ENCODE measurements around the gene HELZ.
"Not testable (repeated sequence)": the region's sequence is repeated elsewhere in the genome, so short reads cannot be mapped to it uniquely, and the experiment has no call there.

Gene HELZ

DNA sequence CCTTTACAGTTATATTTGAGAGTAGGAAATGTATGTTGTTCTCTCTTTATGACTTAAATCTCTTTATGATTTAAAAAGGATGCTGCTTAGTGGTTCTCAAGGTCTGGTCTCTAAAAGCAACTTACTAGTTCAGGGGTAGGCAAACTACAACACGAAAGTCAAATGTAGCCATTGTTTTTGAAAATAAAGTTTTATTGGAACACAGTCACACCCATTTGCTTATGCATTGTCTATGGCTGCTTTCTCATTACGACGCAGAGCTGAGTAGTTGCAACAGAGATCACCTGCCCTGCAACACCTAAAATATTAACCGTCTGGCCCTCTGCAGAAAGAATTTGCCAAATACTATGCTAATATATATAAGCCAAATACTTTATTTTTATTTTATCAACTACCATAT lies 58.2 kb downstream of the HELZ start:
- DNase-seq (ENCODE audit: low read depth in 3 of 3): no peak

DNA sequence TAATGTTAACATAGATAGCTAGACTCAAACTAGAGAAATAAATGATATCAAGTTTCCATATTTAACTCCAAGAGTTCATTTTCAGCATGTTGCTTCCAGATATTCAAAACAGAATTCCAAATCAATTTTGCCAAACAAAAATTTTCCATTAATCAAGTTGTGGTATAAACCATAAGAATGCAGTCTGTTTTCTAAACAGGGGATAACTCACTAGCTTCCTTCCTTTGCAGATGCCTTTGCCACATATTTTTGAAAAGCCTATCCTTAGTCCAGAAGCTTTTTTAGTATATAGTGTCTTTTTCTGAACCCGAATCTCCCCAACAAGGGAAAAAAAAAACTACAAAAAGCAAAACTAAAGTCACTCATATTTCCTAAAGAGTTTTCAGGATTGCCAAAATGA lies 61.5 kb downstream of the HELZ start:
- DNase-seq (ENCODE audit: low read depth in 3 of 3): no peak

DNA sequence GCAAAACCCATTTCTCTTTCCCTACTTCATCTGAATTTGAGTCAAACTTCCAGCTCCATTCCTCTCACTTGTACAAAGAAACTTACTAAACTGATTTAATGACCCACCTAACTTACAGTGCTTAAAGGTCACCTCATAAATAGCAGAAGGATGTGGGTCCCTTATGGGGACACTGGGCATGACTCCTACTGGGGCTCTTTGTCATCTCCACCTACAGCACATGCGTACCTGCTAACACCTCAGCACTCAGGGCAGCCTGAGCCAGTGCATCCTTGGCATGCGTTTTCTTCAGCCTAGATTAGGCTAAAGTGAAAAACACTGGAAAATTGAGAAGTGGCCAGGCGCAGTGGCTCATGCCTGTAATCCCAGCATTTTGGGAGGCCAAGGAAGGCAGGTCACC lies 63.2 kb downstream of the HELZ start:
- DNase-seq (ENCODE audit: low read depth in 3 of 3): no peak

DNA sequence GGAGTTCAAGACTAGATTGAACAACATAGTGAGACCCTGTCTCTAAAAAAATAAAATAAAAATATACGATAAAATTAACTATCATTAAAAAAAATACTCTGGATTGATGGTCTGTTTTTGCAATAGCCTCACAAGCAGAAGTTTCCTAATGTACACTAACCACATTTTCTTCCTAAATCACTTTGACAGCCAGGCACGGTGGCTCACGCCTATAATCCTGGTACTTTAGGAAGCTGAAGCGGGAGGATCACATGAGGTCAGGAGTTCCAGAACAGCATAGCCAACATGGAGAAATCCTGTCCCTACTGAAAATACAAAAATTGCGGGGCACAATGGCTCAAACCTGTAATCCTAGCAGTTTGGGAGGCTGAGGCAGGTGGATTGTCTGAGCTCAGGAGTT lies 64.7 kb downstream of the HELZ start:
- DNase-seq (ENCODE audit: low read depth in 3 of 3): no peak

DNA sequence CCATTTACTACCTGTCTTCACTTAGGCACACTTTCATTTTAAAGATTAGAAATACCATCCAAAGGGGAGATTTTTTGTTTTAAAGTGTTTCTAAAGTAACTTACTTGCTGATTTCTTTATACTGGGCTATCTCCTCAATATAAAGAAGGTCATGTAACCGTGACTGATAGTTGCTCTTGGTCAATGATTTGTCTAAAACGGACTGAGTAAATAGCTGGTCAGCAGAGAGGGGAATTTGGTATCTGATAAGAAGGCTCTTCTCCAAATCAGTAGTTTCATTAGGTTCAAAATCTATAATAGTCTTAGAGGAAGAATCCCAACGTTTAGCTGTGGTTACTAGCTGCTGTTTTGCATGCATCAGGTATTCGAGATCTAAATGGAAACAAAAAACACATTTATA lies 66.4 kb downstream of the HELZ start:
- no peak for DNase-seq (ENCODE audit: low read depth in 3 of 3)

DNA sequence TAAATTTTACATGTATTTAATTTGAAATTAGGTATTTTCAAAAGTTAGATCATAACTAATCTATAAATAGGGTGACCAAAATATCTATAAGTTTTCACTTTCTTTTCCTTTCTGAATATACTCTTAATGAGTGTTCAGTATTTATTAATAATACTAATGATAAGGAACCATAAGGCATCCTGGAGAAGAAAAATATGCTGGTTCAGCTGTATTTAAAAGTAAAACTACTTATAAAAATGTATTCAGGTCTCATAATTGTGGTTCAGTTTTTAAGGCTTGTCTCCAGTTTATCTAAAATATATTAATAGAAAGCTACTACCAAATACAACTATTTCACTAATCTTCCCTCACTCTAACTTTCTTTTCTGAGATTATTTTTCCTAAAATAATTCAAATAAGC lies 67.3 kb downstream of the HELZ start:
- no peak for DNase-seq (ENCODE audit: low read depth in 3 of 3)

DNA sequence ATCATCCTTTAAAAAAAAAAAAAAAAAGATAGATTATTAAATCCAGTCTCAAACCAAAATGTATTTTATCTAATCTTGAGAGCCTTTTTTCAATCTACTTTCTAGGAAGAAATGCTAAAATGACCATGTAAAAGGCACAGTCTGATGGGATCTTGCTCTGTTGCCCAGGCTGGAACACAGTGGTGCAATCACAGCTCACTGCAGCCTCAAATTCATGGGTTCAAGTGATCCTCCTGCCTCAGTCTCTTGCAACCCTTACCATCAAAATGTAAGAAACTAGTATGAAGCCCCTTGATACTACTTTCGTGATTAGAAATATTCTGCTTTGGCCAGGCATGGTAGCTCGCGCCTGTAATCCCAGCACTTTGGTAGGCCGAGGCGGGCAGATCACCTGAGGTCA lies 70.8 kb downstream of the HELZ start:
- DNase-seq (ENCODE audit: low read depth in 3 of 3): no peak

DNA sequence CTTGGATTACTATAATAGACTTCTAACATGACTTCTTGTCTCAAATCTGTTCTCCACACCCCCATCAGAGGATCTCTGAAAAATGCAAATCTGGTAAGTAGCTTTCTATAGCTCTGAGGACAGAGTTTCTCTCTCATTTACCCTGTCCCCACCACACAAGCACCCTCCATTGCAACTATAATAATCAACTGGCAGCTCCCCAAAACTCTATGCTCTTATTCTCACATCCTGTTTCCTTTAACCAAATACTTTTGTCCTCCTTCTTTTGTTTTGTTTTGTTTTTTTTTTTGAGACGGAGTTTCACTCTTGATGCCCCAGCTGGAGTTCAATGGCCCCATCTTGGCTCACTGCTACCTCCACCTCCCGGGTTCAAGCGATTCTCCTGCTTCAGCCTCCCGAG lies 73.4 kb downstream of the HELZ start:
- DNase-seq (ENCODE audit: low read depth in 3 of 3): no peak

DNA sequence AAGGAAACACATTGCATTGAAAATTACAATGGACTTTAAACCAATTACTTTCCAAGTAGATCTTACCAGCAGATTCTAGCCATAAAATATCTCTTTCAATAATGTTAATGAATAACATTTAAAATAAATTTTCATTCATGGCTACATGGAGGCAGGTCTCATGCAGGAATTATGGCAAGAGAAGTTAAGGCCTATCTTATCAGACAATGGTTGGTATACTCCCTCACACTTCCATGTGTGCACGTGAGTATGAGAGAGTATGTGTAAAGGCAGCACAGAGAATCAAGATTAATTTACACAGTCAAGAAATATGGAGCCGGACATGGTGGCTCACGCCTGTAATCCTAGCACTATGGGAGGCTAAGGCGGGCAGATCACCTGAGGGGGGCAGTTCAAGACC lies 76.5 kb downstream of the HELZ start:
- DNase-seq (ENCODE audit: low read depth in 3 of 3): no peak

DNA sequence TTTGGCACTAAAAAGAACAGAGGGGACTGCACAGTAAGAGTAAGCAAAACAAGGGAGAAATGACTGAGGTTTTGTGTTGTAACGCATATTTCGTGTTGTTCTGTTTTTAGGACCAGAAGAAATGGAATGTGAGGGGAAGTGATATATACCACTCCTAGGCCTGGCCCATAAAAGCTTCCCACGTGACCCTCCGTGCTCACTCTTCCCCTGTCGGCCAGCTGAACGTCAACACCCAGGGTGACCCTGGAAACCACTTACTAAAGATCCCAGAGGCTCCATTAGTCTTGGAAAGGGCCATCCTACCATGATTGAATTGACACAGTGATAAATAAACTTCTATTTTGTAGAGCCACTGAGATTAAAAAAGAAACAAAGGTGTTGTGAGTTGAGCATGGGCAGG lies 79.8 kb downstream of the HELZ start:
- no peak for DNase-seq (ENCODE audit: low read depth in 3 of 3)

DNA sequence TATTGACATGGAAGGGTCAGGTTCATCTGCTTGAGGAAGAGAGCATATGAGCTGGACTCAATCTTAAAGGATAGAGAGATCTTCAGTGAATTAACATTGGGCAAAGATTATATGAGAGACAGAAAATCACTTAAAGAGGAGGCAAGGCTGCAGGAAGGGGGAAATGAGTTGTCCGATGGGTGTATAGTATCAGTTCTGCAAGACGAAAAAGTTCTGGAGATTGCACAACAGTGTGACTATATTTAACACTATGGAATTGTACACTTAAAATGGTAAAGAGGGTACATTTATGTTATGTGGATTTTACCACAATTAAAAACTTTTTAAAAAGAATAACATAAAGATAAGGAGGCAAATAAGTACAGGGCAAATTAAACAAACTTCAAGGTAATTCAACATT lies 80.7 kb downstream of the HELZ start:
- DNase-seq (ENCODE audit: low read depth in 3 of 3): no peak

DNA sequence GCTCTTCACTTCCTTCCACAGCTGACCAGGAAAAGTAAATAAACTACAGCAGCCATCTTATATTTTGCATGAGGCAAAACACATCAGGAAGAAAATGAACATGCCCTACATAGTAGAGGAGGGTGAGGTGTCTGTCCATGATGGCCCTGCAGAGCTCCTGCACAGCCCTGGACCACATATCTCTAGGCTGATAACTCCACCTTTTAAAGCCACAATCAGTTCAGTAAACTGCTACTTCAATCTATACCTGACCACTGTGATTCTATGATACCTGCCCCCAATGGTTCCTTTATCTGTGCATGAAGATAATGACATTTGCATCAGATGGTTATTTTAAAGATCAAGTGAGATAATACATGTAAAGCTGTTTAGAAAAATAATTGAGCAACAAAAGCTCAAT lies 82.2 kb downstream of the HELZ start:
- no peak for DNase-seq (ENCODE audit: low read depth in 3 of 3)

DNA sequence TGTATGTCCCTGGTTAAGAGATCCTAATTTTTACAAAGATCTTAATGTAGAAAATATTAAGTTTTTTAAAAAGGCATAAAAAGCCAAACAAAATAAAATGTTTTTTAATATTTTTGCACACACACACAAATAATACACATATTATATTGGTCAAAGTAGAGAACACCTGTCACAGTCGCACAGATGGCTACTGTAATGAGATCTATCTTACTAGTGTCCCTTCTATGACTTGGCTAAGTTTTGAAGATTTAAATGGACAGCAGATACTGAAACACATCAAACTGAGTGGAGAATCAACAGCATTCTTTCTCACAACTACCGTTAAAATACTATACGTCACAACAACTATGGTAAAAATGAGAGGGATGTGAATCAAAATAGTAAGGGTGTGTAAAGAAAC lies 83.4 kb downstream of the HELZ start:
- no peak for DNase-seq (ENCODE audit: low read depth in 3 of 3)

DNA sequence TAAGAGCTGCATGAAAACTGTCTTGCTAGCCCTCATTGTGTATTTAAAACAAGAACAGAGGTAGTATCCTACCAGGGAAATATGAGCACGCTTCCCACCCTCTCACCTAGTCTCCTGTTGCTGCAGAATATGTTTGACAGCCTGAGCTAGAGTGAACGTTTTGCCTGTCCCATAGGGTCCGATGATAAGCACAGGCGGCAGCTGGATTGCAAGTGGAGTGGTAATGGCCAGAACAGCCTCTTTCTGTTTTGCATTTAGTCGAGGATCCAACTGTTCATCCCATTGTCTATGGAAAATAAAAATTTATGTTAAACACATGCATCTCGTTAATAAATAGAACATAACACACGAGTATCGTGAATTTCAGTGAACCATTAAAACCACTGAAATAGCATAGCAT lies 84.2 kb downstream of the HELZ start:
- DNase-seq (ENCODE audit: low read depth in 3 of 3): no peak

DNA sequence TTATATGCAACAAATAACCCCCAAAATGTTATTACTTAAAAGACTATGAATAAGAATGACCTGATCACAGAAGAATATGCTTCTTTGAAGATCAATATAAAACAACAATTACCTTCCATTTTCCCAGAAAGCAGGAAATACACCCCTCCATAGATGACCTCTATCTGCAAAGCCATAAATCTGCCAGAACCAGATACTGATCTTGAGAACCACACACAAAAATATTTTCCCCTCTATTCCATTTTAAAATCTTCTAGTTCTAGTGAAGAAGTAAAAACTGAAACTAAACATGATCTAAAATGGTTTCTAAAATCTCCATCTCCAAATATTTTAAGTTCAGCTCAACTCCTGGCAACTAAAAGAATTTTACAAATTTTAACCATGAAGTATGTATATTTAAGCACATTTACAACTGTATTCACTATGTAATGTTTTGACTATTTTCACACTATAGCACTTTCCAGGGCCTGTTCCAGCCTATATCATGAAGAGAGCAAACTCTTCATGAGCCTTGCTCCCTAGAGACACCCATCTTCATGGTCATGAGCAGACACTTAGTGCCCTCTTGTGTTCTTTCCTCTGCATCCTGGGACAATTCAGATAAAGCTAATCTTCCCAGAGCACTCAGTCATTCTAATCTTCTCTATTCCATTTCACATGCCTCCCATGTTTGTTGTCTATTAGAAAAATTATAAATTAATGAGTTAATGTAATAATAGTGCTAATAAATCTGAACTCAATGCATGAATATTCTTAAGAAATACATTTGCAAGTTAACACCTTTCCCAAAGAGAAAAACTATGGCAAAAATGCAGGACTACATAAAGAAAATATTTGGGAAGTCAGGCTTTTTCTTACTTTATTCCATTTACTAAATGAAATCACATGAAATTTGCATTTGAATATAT lies 87.0 kb downstream of the HELZ start:
- no peak for DNase-seq (ENCODE audit: low read depth in 3 of 3)

DNA sequence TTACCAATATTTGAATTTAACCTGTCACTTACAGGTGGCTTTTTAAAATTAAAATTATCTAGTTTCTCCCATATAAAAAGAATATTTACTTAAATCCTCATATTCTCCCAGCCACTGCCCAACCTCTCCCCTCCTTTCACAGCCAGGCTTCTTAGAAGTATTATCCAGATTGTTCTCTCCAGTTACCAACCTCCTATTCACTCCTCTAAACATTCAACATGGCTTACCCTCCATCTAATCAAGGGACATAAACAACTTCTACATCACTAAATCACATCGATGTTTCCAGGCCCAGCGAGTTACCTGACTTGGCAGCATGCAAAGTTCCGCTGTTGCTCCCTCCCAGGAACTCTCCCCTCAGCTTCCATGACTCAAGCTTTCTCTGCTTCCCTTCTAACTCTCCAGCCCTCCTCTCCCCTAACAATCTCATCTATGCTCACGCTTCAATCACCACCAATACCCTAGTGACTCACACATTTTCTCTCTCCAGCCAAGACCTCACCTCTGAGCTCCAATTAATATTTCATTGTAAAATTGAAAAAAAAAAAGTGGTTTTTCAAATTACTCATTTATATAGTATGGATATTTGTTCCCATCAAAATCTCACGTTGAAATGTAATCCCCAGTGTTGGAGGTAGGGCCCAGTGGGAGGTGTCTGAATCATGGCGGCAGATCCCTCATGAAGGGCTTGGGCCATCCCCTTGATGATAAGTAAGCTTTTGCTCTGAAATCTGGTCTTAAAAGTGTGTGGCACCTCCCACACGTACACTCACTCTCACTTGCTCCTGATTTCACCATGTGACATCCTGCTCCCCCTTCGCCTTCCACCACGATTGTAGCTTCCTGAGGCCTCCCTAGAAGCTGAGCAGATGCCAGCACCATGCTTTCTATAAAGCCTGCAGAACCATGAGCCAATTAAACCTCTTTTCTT lies 88.5 kb downstream of the HELZ start:
- peak in 1 of 3 experiments; percentile 5 for DNase-seq (ENCODE audit: low read depth in 3 of 3)

DNA sequence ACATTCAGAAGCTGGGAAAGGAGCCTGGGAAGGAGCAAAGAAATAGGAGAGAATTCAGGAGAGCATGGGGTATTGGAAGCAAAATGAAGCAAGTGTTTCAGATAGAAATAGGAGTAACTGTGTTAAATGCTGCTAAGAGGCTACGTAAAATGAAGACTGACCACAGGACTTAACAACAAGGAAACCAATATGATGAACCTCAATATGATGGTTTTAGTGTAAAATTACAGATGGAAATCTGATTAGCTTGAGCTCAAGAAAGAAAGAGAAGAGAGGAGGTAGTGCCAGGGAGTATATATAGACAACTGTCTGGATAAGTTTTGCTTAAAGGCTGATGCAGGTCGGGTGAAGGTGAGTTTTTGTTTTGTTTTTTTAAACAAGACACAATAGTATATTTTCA lies 92.2 kb downstream of the HELZ start:
- DNase-seq (ENCODE audit: low read depth in 3 of 3): no peak

DNA sequence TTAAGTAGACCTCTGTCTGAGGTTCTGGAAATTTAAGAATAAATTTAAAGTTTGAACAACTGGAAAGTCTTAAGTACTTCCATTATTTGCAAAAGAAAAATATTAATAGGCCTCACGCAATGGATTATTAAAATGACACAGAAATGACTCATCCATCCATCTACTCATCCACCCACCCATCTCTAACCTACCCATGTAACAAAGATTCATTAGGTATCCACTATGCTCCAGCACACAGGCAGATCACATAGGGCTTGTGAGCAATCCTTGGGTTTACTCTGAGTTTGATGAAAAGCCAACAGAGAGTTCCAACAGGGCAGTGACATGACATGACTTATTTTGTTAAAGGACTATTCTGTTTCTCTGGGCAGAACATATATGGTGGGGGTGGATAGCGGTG lies 93.3 kb downstream of the HELZ start:
- no peak for DNase-seq (ENCODE audit: low read depth in 3 of 3)

DNA sequence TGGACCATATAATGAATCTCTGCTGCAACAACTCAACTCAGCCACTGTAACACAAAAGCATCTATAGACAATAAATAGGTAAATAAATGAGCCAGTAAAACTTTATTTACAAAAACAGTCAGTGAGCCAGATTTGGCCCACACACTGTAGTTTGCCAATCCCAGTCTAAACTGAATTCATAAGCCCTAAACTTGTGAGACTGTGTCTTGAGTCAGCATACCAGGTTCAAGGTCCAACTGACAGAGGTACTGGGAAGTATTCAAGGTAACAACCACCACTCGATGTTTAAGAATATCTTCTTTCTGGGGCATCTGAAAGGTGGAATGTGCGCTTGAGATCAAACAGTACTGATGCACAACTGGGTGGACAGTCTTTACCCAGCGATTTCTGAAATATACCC lies 94.2 kb downstream of the HELZ start:
- DNase-seq (ENCODE audit: low read depth in 3 of 3): no peak

DNA sequence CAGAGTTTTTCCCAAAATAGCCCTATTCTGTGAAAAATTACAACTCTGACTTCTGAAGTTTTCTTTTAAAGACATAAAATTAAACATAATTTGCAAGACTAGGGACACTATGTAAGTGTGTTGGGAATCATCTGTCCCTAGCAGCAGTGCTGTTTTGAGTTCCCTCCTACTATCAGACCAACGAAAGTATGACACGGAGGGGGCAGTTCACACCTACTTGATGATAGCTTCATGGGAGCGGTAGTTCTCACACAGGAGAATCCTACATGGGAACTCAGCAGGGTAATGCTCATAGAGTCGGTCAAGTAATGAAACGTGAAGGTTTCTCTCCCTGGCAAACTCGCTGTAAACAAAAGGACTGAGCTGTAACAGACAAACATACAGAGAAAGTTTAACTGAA lies 96.6 kb downstream of the HELZ start:
- no peak for DNase-seq (ENCODE audit: low read depth in 3 of 3)

DNA sequence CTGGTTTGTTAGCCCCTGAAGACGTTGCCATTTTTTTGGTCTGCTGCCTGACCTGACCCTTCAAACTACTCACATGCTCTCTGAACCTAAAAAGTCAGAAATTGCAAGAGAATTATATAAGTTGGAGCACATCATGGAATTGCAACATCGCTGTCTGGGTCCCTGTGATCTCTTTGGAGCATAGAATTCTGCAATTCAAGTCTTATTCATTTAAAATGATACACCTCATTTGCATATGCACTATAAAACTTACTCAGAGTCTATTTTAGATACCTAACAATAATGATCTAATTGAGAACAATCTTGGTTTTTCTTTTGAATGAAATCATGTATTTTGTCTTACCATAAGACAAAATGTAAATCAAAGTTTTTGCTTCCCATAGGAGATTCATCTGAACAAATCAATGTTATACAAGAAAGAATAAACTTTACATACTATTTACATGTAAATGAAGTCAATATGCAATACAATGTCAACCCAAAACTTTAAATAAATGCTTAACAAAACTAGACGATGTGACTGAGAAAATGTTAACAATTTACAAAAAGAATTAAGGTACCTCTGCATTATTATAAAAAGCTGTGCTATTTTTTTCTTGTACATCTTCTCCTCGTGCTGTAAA lies 99.7 kb downstream of the HELZ start:
- no peak for DNase-seq (ENCODE audit: low read depth in 3 of 3)

DNA sequence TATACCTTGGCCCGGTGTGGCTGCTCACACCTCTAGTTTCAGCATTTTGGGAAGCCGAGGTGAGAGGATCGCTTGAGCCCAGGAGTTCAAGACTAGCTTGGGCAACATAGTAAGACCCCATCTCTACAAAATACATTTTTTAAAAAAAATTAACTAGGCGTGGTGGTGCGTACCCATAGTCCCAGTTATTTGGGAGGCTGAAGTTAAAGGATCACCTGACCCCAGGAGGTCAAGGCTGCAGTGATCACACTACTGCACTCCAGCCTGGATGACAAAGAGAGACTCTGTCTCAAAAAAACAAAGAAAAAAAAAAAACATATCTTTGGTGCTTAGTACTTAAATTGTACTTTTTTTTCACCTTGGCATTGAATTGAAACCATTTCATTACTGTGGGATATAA lies 101.7 kb downstream of the HELZ start:
- DNase-seq (ENCODE audit: low read depth in 3 of 3): no peak

DNA sequence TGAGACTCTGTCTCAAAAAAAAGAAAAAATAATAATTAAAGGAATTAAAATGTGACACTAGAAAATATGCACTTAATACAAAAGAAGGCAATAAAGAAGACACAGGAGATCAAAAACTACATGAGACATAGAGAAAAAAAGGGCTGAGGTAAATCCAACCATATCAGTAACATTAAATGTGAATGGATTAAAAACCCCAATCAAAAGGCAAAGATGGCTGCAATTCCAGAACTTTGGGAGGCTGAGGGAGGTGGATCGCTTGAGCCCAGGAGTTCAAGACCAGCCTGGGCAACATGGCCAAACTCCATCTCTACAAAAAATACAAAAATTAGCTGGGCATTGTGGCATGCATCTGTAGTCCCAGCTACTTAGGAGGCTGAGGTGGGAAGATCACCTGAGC lies 103.0 kb downstream of the HELZ start:
- not testable (repeated sequence) for DNase-seq (ENCODE audit: low read depth in 3 of 3)

Data from stimulated activated CD4-positive, alpha-beta T cell treated with anti-CD3 and anti-CD28 coated beads, TNF-alpha, amount 100 ng/mL, for 24 hours (primary cell).